Uterus (tissue), 4 donors: ENCODE data around the gene CSF3R. TPM values are rescaled to one million over a fixed set of nuclear protein-coding genes. Genes with fewer than 3 reads are reported as not detected.

ENCODE experiments used
- DNase-seq, 2 donors: peaks; one replicate each; pipeline ENCODE4 v3.0.0-alpha.2; 2019 to 2020
- H3K27ac ChIP-seq, 2 donors: fragments of 200-600 bp; sonication (generic); 1 replicate in 1 of 2; 2 replicates in 1 of 2; pipeline ENCODE4 v1.5.1; 2016 to 2018
- H3K27me3 ChIP-seq, 2 donors: fragments of 200-600 bp; sonication (generic); one replicate each; pipeline ENCODE4 v1.5.1; 2018 to 2019; ENCODE audit warnings: control low read depth in 1 of 2
- H3K36me3 ChIP-seq, 2 donors: fragments of 200-600 bp; sonication (generic); one replicate each; pipeline ENCODE4 v1.5.1; 2019; ENCODE audit warnings: control low read depth in 1 of 2
- H3K4me1 ChIP-seq, 2 donors: fragments of 200-600 bp; sonication (generic); one replicate each; pipeline ENCODE4 v1.5.1; 2018 to 2019; ENCODE audit warnings: control low read depth in 1 of 2
- H3K4me3 ChIP-seq, 2 donors: fragments of 200-600 bp; sonication (generic); 1 replicate in 1 of 2; 2 replicates in 1 of 2; pipeline ENCODE4 v1.5.1; 2018 to 2019; ENCODE audit warnings: mild to moderate bottlenecking in 1 of 2
- H3K9me3 ChIP-seq, 2 donors: fragments of 200-600 bp; sonication (generic); one replicate each; pipeline ENCODE4 v1.5.1; 2019; ENCODE audit warnings: control low read depth in 1 of 2
- CTCF ChIP-seq, 4 experiments: fragments of 200-600 bp in 2 of 4; fragments of 450-650 bp in 2 of 4; sonication (generic) in 2 of 4; IDR thresholded peaks; one replicate each; pipeline ENCODE4 v1.5.1; 2016 to 2019; ENCODE audit warnings: antibody characterized with exemption in 4 of 4, mild to moderate bottlenecking in 2 of 4, moderate library complexity in 1 of 4
- POLR2A ChIP-seq, 2 donors: fragments of 450-650 bp; IDR thresholded peaks; one replicate each; pipeline ENCODE4 v1.6.1; 2016; ENCODE audit warnings: antibody characterized with exemption in 2 of 2, mild to moderate bottlenecking in 1 of 2, moderate library complexity in 1 of 2
- intact Hi-C: fragments of 100-400 bp; cut with DNase I; formaldehyde crosslinking; loops from one replicate; pipeline ENCODE4 v1.15.1; 2023; ENCODE audit warnings: low total_unique reads
- total RNA-seq, 4 donors: library from RNA; depleted of rRNA in 3 of 4; stranded (reverse); fragments of >200 nt in 3 of 4; gene quantifications; one replicate each; pipeline versions ENCODE4 v1.1.0 to v1.2.4, GENCODE V29; 2014 to 2023
- donor health status: DM: yes; HTN: yes; CAD: no.

CSF3R gene
- total RNA-seq, 4 donors from 2014 or later: 4.9 to 9.7 (median 6.6) TPM

GRCh38 chr1:36447450-36447849 lies 35.3 kb downstream of the CSF3R start:
- H3K4me1 ChIP-seq: peaks cover 0 to 3% of the 10 kb centered on the region in 2 donors
- H3K9me3 ChIP-seq: no peaks in the 10 kb centered on the region
- no peak for DNase-seq
- TF ChIP-seq CTCF (IDR thresholded peaks at IDR 0.05) (no peak), POLR2A (IDR thresholded peaks at IDR 0.05) (no peak)
- no peak overlapping the region for H3K4me3 ChIP-seq
- H3K27me3 ChIP-seq: no peaks in the 10 kb centered on the region
- H3K27ac ChIP-seq: no peak overlapping the region
- no peaks in the 10 kb centered on the region for H3K36me3 ChIP-seq
- intact Hi-C loops: no loop called here

GRCh38 chr1:36446746-36447145 lies 36.0 kb downstream of the CSF3R start:
- TF ChIP-seq CTCF (IDR thresholded peaks at IDR 0.05): no peak
- TF ChIP-seq POLR2A (IDR thresholded peaks at IDR 0.05): no peak
- H3K27ac ChIP-seq: no peak overlapping the region
- intact Hi-C loops: no loop called here

GRCh38 chr1:36446271-36446670 lies 36.4 kb downstream of the CSF3R start:
- TF ChIP-seq CTCF (IDR thresholded peaks at IDR 0.05): no peak
- no peak for TF ChIP-seq POLR2A (IDR thresholded peaks at IDR 0.05)
- Histone ChIP-seq H3K4me3 (no peak overlapping the region), H3K36me3 (no peaks in the 10 kb centered on the region), H3K27ac (no peak overlapping the region), H3K27me3 (no peaks in the 10 kb centered on the region), H3K9me3 (no peaks in the 10 kb centered on the region), H3K4me1 (peaks cover 0 to 3% of the 10 kb centered on the region in 2 donors)
- no peak for DNase-seq
- intact Hi-C loops: no loop called here

More at GRCh38 chr1:36446746-36447145, 36.0 kb downstream of the CSF3R start:
- Histone ChIP-seq H3K4me1 (peaks cover 0 to 3% of the 10 kb centered on the region in 2 donors), H3K36me3 (no peaks in the 10 kb centered on the region), H3K9me3 (no peaks in the 10 kb centered on the region), H3K4me3 (no peak overlapping the region), H3K27me3 (no peaks in the 10 kb centered on the region)
- no peak for DNase-seq

- H3K27ac ChIP-seq: no peak overlapping the region
- H3K9me3 ChIP-seq: no peaks in the 10 kb centered on the region
- H3K4me1 ChIP-seq: no peaks in the 10 kb centered on the region
- H3K27me3 ChIP-seq: no peaks in the 10 kb centered on the region
- intact Hi-C loops: no loop called here
- H3K36me3 ChIP-seq: no peaks in the 10 kb centered on the region
- no peak overlapping the region for H3K4me3 ChIP-seq
- TF ChIP-seq POLR2A (IDR thresholded peaks at IDR 0.05) (no peak), CTCF (IDR thresholded peaks at IDR 0.05) (no peak)
- no peak for DNase-seq
These were observed 39.4 kb downstream of the CSF3R start for GRCh38 chr1:36443297-36443696.

- intact Hi-C loops: no loop called here
- Histone ChIP-seq H3K27me3 (no peaks in the 10 kb centered on the region), H3K4me3 (no peak overlapping the region), H3K36me3 (no peaks in the 10 kb centered on the region), H3K4me1 (no peaks in the 10 kb centered on the region), H3K9me3 (no peaks in the 10 kb centered on the region), H3K27ac (no peak overlapping the region)
- DNase-seq: no peak
- TF ChIP-seq POLR2A (IDR thresholded peaks at IDR 0.05): no peak
- no peak for TF ChIP-seq CTCF (IDR thresholded peaks at IDR 0.05)
These were observed 40.4 kb downstream of the CSF3R start for GRCh38 chr1:36442337-36442736.
